GM18499 (cell line): Measurements from ENCODE around the gene SLC39A10.

ENCODE experiments used
- ATAC-seq: cut with Tn5 transposase; IDR thresholded peaks from one replicate; pipeline ENCODE4 v1.9.1; 2021; ENCODE audit warnings: moderate number of reproducible peaks; ENCODE audit not compliant: insufficient read depth, unreplicated experiment

Gene SLC39A10

GRCh38 chr2:195656859-195657633 lies at the start of gene SLC39A10:
Gene SLC39A10, plus strand, starts transcription at chr2:195657226. Its CDS starts 22,817 bp downstream, at chr2:195680043.
- peak; percentile 67 for ATAC-seq

- ATAC-seq: no peak
These were observed 48.1 kb upstream of the SLC39A10 start for GRCh38 chr2:195608768-195609454.

GRCh38 chr2:195610717-195611116 lies 46.3 kb upstream of the SLC39A10 start:
- no peak for ATAC-seq

GRCh38 chr2:195612611-195613495 lies 44.2 kb upstream of the SLC39A10 start:
- ATAC-seq: no peak

GRCh38 chr2:195613922-195614321 lies 43.1 kb upstream of the SLC39A10 start:
- no peak for ATAC-seq

GRCh38 chr2:195619590-195619989 lies 37.4 kb upstream of the SLC39A10 start:
- ATAC-seq: no peak

GRCh38 chr2:195620501-195620900 lies 36.5 kb upstream of the SLC39A10 start:
- no peak for ATAC-seq

GRCh38 chr2:195622966-195623365 lies 34.1 kb upstream of the SLC39A10 start:
- peak; percentile 71 for ATAC-seq

- no peak for ATAC-seq
These were observed 30.5 kb upstream of the SLC39A10 start for GRCh38 chr2:195626507-195626906.

- ATAC-seq: no peak
These were observed 28.4 kb upstream of the SLC39A10 start for GRCh38 chr2:195628666-195629065.

- no peak for ATAC-seq
These were observed 24.0 kb upstream of the SLC39A10 start for GRCh38 chr2:195632856-195633572.

GRCh38 chr2:195633573-195633870 lies 23.5 kb upstream of the SLC39A10 start:
- no peak for ATAC-seq

GRCh38 chr2:195633974-195634373 lies 23.1 kb upstream of the SLC39A10 start:
- no peak for ATAC-seq

GRCh38 chr2:195636890-195637289 lies 20.1 kb upstream of the SLC39A10 start:
- ATAC-seq: no peak

- no peak for ATAC-seq
These were observed 18.3 kb upstream of the SLC39A10 start for GRCh38 chr2:195638750-195639149.

GRCh38 chr2:195639238-195639858 lies 17.7 kb upstream of the SLC39A10 start:
- ATAC-seq: no peak

- ATAC-seq: no peak
These were observed 17.1 kb upstream of the SLC39A10 start for GRCh38 chr2:195639959-195640358.

GRCh38 chr2:195642027-195642678 lies 14.9 kb upstream of the SLC39A10 start:
- no peak for ATAC-seq

GRCh38 chr2:195642679-195643068 lies 14.4 kb upstream of the SLC39A10 start:
- no peak for ATAC-seq
